CD8-positive, alpha-beta memory T cell (primary cell): Measurements from ENCODE around the gene DDTL. TPM values are rescaled to one million over a fixed set of nuclear protein-coding genes. Genes with fewer than 3 reads are reported as not detected.
"Not testable (repeated sequence)": the region's sequence is repeated elsewhere in the genome, so short reads cannot be mapped to it uniquely, and the experiment has no call there.

Experiments
- CTCF ChIA-PET: fragments of 350-600 bp; sonication (Branson Sonifier 250); formaldehyde crosslinking; loops from one replicate; lab custom pipeline; 2021; ENCODE audit warnings: antibody characterized with exemption; lab: Charles Lee
- POLR2A ChIA-PET: fragments of 350-600 bp; sonication (Branson Sonifier 250); formaldehyde crosslinking; loops from one replicate; lab custom pipeline; 2021; ENCODE audit warnings: antibody characterized with exemption; lab: Charles Lee
- DNase-seq, 5 donors: peaks; one replicate each; pipeline versions ENCODE4 v3.0.0 to v3.0.0-alpha.2; 2020 to 2022; ENCODE audit warnings: mixed read lengths in 1 of 5
- H3K27ac ChIP-seq: one replicate; pipeline ENCODE4 v1.7.0; 2013; ENCODE audit warnings: low read depth, mild to moderate bottlenecking, low read length, moderate library complexity
- H3K27me3 ChIP-seq: 2 replicates; pipeline ENCODE4 v1.7.0; 2013; ENCODE audit warnings: low read length, mild to moderate bottlenecking; ENCODE audit not compliant: insufficient read depth, poor library complexity, severe bottlenecking
- H3K36me3 ChIP-seq: 2 replicates; pipeline ENCODE4 v1.7.0; 2013; ENCODE audit warnings: mild to moderate bottlenecking, low read length, moderate library complexity; ENCODE audit not compliant: insufficient read depth
- H3K4me1 ChIP-seq: 2 replicates; pipeline ENCODE4 v1.7.0; 2013; ENCODE audit warnings: mild to moderate bottlenecking, low read length, moderate library complexity; ENCODE audit not compliant: insufficient read depth
- H3K4me3 ChIP-seq: 2 replicates; pipeline ENCODE4 v1.7.0; 2013; ENCODE audit warnings: mild to moderate bottlenecking, low read length
- H3K9me3 ChIP-seq: 2 replicates; pipeline ENCODE4 v1.7.0; 2013; ENCODE audit warnings: mild to moderate bottlenecking, low read length
- H3K27ac Mint-ChIP-seq, 8 donors: one replicate each; pipeline ENCODE4 v1.8.0; 2020 to 2021; ENCODE audit warnings: mixed read lengths in 8 of 8, mild to moderate bottlenecking in 6 of 8, inconsistent platforms in 3 of 8, moderate library complexity in 3 of 8
- H3K27me3 Mint-ChIP-seq, 2 donors: one replicate each; pipeline ENCODE4 v1.8.0; 2020 to 2021; ENCODE audit warnings: mixed read lengths in 2 of 2, mild to moderate bottlenecking in 1 of 2, moderate library complexity in 1 of 2
- H3K36me3 Mint-ChIP-seq, 3 donors: one replicate each; pipeline ENCODE4 v1.8.0; 2020 to 2021; ENCODE audit warnings: mixed read lengths in 3 of 3, inconsistent platforms in 1 of 3, mild to moderate bottlenecking in 1 of 3
- H3K4me1 Mint-ChIP-seq, 3 donors: one replicate each; pipeline ENCODE4 v1.8.0; 2020 to 2021; ENCODE audit warnings: mixed read lengths in 3 of 3, inconsistent platforms in 1 of 3, mild to moderate bottlenecking in 1 of 3
- H3K4me3 Mint-ChIP-seq, 7 donors: one replicate each; pipeline ENCODE4 v1.8.0; 2020 to 2021; ENCODE audit warnings: mixed read lengths in 7 of 7, mild to moderate bottlenecking in 6 of 7, moderate library complexity in 4 of 7, inconsistent platforms in 2 of 7
- H3K9me3 Mint-ChIP-seq, 5 donors: one replicate each; pipeline ENCODE4 v1.8.0; 2020 to 2022; ENCODE audit warnings: mixed read lengths in 5 of 5, mild to moderate bottlenecking in 3 of 5, moderate library complexity in 2 of 5, inconsistent platforms in 1 of 5
- polyA plus RNA-seq: library from polyadenylated mRNA; unstranded; fragments of 300-500 nt; fragmentation: Illumina TruSeq; gene quantifications from one replicate; pipeline ENCODE4 v1.2.3, GENCODE V29; 2021
- total RNA-seq, 2 experiments: library from RNA; stranded (reverse); gene quantifications; one replicate each; pipeline ENCODE4 v1.2.3, GENCODE V29; 2021

Gene DDTL
- not detected for total RNA-seq
- 2.4 TPM for polyA plus RNA-seq

DNA sequence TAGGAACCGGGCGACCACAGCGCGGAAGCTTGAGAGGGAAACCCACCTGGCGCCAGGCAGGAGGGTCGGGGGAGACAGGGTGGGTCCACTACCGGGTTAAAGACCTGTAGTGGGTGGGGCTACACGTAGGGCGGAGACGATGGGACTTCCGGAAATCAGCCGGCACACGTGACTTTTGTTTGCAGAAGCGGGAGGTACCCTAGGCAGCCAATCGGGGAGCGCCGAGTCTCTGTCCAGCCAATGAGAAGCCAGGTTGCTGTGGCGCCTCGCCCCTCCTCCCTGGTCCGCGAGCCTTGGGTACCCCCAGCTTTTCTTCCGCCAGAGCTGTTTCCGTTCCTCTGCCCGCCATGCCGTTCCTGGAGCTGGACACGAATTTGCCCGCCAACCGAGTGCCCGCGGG, at the start of gene DDTL:
DDTL (plus strand) TSS at position 321 of the 400 bp plus-strand sequence; CDS start at position 348, 27 bp downstream.
- CTCF ChIA-PET, result not testable (repeated sequence)

DNA sequence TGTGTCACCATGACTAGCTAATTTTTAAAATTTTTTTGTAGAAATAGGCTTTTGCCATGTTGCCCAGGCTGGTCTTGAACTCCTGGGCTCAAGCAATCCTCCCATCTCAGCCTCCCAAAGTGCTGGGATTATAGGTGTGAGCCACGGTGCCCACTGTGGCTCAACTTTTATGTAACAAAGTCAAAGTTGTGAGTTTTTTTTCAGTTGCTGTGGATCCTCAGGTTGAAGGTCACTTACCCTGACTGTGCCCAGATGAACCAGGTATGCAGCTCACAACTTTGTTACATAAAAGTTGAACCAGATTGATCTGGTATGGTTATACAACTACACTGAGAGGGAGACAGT, 46.4 kb upstream of the DDTL start:
- H3K27ac Mint-ChIP-seq, DNase-seq, H3K36me3 ChIP-seq, H3K9me3 ChIP-seq, POLR2A ChIA-PET, CTCF ChIA-PET, H3K4me1 ChIP-seq, H3K27me3 ChIP-seq, H3K27me3 Mint-ChIP-seq, H3K27ac ChIP-seq, H3K4me1 Mint-ChIP-seq, H3K4me3 ChIP-seq, H3K4me3 Mint-ChIP-seq: not testable (repeated sequence)
- Mint-ChIP-seq H3K9me3 (peaks cover 0 to 16% (median 7%) of the 10 kb centered on the region in 5 donors), H3K36me3 (peaks cover 5 to 50% (median 15%) of the 10 kb centered on the region in 3 donors)

More for the DNA sequence above, at the start of gene DDTL:
- H3K9me3 ChIP-seq, H3K27me3 ChIP-seq, H3K4me3 Mint-ChIP-seq, H3K27ac Mint-ChIP-seq, H3K4me3 ChIP-seq, POLR2A ChIA-PET, H3K27me3 Mint-ChIP-seq, H3K4me1 ChIP-seq, H3K27ac ChIP-seq, H3K9me3 Mint-ChIP-seq, DNase-seq: not testable (repeated sequence)
- H3K36me3 Mint-ChIP-seq, result peaks cover 8 to 26% (median 8%) of the 10 kb centered on the region in 3 donors
- peaks cover 13 to 17% (median 15%) of the 10 kb centered on the region in 3 donors for H3K4me1 Mint-ChIP-seq
- peaks cover 25% of the 10 kb centered on the region for H3K36me3 ChIP-seq

DNA sequence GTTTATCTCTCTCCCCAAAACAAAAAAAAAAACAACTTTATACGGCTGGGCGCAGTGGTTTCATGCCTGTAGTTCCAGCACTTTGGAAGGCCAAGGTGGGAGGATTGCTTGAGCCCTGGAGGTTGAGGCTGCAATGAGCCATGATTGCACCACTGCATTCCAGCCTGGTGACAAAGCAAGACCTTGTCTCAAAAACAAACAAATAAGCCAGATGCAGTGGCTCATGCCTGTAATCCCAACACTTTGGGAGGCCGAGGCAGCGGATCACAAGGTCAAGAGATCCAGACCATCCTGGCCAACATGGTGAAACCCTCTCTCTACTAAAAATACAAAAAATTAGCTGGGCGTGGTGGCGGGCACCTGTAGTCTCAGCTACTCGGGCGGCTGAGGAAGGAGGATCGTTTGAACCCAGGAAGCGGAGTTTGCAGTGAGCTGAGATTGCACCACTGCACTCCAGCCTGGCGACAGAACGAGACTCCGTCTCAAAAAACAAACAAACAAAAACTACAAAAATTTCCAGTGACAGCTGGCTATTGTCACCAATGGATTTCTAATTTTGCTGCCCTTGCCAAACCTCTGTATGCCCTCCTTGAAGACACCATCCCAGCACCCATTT, 45.0 kb upstream of the DDTL start:
- Mint-ChIP-seq H3K36me3 (peaks cover 7 to 60% (median 18%) of the 10 kb centered on the region in 3 donors), H3K27ac (peak overlapping the region in 3 of 8 donors; percentile 32 to 80 (median 58)), H3K9me3 (peaks cover 0 to 24% (median 8%) of the 10 kb centered on the region in 5 donors)
- H3K27me3 ChIP-seq, H3K9me3 ChIP-seq, H3K36me3 ChIP-seq, CTCF ChIA-PET, H3K27me3 Mint-ChIP-seq, H3K27ac ChIP-seq, H3K4me1 Mint-ChIP-seq, H3K4me3 ChIP-seq, H3K4me3 Mint-ChIP-seq, POLR2A ChIA-PET, H3K4me1 ChIP-seq, DNase-seq: not testable (repeated sequence)

DNA sequence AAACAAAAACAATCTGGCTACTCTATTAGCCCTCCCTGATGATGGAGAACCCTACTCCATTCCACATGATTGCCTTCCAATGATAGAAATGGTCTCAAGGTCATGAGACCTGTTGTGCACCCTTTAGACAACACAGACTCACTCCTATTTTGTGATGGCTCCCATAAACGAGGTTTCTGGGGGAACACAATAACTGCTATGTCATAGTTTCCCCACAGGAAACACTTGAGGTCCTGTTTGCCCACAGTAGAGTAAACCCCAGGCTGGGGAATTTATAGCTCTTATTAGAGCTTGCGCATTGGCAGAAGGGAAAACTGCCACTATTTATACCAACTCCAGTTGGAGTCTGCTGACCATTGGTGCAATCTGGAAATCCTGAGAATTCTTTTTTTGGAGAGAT, 43.8 kb upstream of the DDTL start:
- ChIA-PET CTCF (no interaction called here), POLR2A (no interaction called here)
- Histone ChIP-seq H3K4me1 (no peaks in the 10 kb centered on the region), H3K27me3 (no peaks in the 10 kb centered on the region), H3K36me3 (peaks cover 5% of the 10 kb centered on the region), H3K27ac (no peak overlapping the region), H3K9me3 (peaks cover 6% of the 10 kb centered on the region), H3K4me3 (no peak overlapping the region)
- Mint-ChIP-seq H3K4me3 (no peak overlapping the region), H3K27ac (peak overlapping the region in 1 of 8 donors; percentile 23), H3K36me3 (peaks cover 7 to 67% (median 23%) of the 10 kb centered on the region in 3 donors), H3K4me1 (peaks cover 0 to 9% (median 0%) of the 10 kb centered on the region in 3 donors), H3K27me3 (no peaks in the 10 kb centered on the region), H3K9me3 (peaks cover 0 to 27% (median 8%) of the 10 kb centered on the region in 5 donors)
- no peak for DNase-seq

DNA sequence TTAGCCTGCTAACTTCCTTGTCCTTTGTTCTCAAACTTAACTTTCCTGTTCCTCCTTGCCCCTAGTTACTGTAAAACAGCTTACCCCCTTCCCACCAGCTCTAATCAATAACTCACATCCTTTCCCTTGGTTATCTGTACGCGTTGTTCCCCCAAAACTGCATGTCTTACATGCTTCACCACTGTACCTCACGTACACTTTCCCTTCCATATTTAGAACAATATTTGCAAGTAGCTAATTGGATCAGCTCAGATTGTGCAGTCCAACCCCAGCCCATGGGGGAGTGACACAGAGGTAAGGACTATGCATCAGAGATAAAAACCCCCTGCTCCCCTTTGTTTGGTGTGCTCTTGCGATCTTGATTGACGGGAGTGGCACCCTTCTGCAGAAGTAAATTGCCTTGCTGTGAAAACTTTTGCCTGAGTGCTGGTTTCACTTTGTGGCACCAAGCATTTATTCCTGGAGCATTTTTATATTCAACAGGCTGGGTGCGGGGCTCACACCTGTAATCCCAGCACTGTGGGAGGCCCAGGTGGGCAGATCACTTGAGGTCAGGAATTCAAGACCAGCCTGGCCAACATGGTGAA, 41.6 kb upstream of the DDTL start:
- Mint-ChIP-seq H3K4me3 (no peak overlapping the region), H3K36me3 (peaks cover 11 to 76% (median 28%) of the 10 kb centered on the region in 3 donors), H3K9me3 (peaks cover 0 to 27% (median 8%) of the 10 kb centered on the region in 5 donors), H3K27ac (peak overlapping the region in 1 of 8 donors; percentile 83), H3K4me1 (peaks cover 0 to 15% (median 0%) of the 10 kb centered on the region in 3 donors), H3K27me3 (no peaks in the 10 kb centered on the region)
- Histone ChIP-seq H3K27me3 (no peaks in the 10 kb centered on the region), H3K4me1 (no peaks in the 10 kb centered on the region), H3K9me3 (peaks cover 6% of the 10 kb centered on the region), H3K4me3 (no peak overlapping the region), H3K36me3 (peaks cover 5% of the 10 kb centered on the region), H3K27ac (no peak overlapping the region)
- POLR2A ChIA-PET, result no interaction called here
- DNase-seq, result no peak
- CTCF ChIA-PET, result no interaction called here

DNA sequence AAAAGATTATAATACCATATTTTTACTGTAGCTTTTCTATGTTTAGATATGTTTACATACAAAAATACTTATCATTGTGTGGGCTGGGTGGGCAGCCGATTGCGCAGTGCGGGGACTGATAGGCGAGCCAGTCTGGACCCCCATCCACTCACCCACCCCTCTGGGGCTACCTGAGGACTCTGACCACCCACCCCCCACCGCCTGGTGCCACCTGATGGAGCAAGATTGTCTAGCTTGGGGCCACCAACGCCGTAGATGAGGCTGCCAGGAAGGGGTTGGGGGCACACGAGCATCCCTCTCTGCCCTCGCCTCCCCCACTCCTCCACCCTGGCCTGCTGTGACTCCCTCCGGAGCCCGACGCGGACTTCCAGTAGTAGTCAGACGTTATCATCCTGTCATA, 40.1 kb upstream of the DDTL start:
- DNase-seq, result no peak
- Mint-ChIP-seq H3K27me3 (peaks cover 0 to 2% of the 10 kb centered on the region in 2 donors), H3K4me3 (no peak overlapping the region), H3K36me3 (peaks cover 15 to 75% (median 33%) of the 10 kb centered on the region in 3 donors), H3K4me1 (peaks cover 0 to 20% (median 0%) of the 10 kb centered on the region in 3 donors), H3K9me3 (peaks cover 0 to 31% (median 8%) of the 10 kb centered on the region in 5 donors), H3K27ac (no peak overlapping the region)
- H3K4me1 ChIP-seq, result no peaks in the 10 kb centered on the region
- no peaks in the 10 kb centered on the region for H3K27me3 ChIP-seq
- CTCF ChIA-PET, result interaction anchor here (1.3 kb wide), 1 partner anchor 32 kb away, joined by 3 read pairs; the partner anchor contains the start of gene MIF
- H3K36me3 ChIP-seq, result peaks cover 5% of the 10 kb centered on the region
- peaks cover 6% of the 10 kb centered on the region for H3K9me3 ChIP-seq
- no peak overlapping the region for H3K27ac ChIP-seq
- POLR2A ChIA-PET, result no interaction called here
- no peak overlapping the region for H3K4me3 ChIP-seq

DNA sequence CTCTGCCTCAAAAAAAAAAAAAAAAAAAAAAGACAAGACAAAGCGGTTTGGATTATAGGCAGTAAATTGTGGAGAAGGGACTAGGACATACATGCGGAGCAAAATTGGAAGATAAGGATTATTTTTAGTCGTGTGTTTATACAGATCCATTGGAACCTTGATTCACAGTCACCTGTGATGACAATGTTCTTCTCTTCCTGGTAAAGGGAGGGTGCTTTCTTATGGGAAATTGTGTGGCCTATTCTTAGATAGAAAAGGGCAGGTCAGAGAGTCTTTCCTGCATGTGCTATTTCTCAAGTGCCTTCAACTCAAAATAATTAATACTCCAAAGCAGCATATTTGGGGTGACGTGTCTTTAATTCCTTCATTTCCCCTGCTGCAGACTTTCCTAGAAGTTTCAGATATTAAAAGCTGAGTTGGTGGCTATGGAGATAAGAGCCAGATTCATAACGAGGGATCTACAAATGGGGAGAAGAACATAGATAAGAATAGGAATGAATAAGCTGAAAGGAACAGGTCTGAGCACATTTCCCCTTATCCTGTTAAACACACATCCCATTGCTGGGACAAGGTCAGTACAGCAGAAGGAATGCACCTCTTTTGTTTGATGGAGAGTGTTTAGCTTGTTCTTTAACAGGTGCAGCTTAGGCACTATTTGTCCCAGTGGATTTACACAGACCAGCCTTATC, 28.2 kb upstream of the DDTL start:
- Mint-ChIP-seq H3K36me3 (no peaks in the 10 kb centered on the region), H3K4me1 (no peaks in the 10 kb centered on the region), H3K9me3 (no peaks in the 10 kb centered on the region), H3K27me3 (peaks cover 0 to 3% of the 10 kb centered on the region in 2 donors), H3K27ac (no peak overlapping the region), H3K4me3 (no peak overlapping the region)
- no peak overlapping the region for H3K27ac ChIP-seq
- no peak overlapping the region for H3K4me3 ChIP-seq
- ChIA-PET POLR2A (no interaction called here), CTCF (no interaction called here)
- DNase-seq, result no peak
- H3K9me3 ChIP-seq, result no peaks in the 10 kb centered on the region
- no peaks in the 10 kb centered on the region for H3K4me1 ChIP-seq
- H3K27me3 ChIP-seq, result no peaks in the 10 kb centered on the region
- H3K36me3 ChIP-seq, result no peaks in the 10 kb centered on the region

DNA sequence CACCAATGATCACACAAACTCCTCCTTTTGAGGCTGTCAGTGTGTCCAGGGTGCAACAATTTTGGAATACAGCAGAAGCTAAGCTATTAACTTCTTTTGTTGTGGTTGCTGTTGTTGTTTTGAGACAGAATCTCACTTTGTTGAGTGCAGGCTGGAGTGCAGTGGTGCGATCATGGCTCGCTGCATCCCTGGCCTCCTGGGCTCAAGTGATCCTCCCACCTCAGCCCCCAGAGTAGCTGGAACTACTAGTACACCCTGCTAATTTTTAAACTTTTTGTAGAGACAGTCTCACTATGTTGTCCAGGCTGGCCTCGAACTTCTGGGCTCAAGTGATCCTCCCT, 27.7 kb upstream of the DDTL start:
- CTCF ChIA-PET, result no interaction called here
- Mint-ChIP-seq H3K27me3 (peaks cover 0 to 3% of the 10 kb centered on the region in 2 donors), H3K4me3 (no peak overlapping the region), H3K9me3 (no peaks in the 10 kb centered on the region), H3K4me1 (no peaks in the 10 kb centered on the region), H3K36me3 (no peaks in the 10 kb centered on the region), H3K27ac (no peak overlapping the region)
- Histone ChIP-seq H3K27ac (no peak overlapping the region), H3K4me1 (no peaks in the 10 kb centered on the region), H3K27me3 (no peaks in the 10 kb centered on the region), H3K36me3 (no peaks in the 10 kb centered on the region), H3K4me3 (no peak overlapping the region), H3K9me3 (no peaks in the 10 kb centered on the region)
- no peak for DNase-seq
- POLR2A ChIA-PET, result no interaction called here
